ENCODE data around the gene NFIB. TPM values are rescaled to one million over a fixed set of nuclear protein-coding genes. Genes with fewer than 3 reads are reported as not detected.
A peak's percentile ranks its signal among the peaks of the same experiment; 100 is the strongest.

Gene NFIB
- total RNA-seq, 1 donor from 2014 or later, result 38.5 TPM

- no peak for DNase-seq (ENCODE audit: low read depth)
Observed at GRCh38 chr9:14214693-14215092, 99.2 kb downstream of the NFIB start.

GRCh38 chr9:14214065-14214684 is 99.8 kb downstream of the NFIB start:
- no peak for DNase-seq (ENCODE audit: low read depth)

GRCh38 chr9:14213504-14213903 is 100.4 kb downstream of the NFIB start:
- DNase-seq (ENCODE audit: low read depth), result peak; percentile 63

DNA sequence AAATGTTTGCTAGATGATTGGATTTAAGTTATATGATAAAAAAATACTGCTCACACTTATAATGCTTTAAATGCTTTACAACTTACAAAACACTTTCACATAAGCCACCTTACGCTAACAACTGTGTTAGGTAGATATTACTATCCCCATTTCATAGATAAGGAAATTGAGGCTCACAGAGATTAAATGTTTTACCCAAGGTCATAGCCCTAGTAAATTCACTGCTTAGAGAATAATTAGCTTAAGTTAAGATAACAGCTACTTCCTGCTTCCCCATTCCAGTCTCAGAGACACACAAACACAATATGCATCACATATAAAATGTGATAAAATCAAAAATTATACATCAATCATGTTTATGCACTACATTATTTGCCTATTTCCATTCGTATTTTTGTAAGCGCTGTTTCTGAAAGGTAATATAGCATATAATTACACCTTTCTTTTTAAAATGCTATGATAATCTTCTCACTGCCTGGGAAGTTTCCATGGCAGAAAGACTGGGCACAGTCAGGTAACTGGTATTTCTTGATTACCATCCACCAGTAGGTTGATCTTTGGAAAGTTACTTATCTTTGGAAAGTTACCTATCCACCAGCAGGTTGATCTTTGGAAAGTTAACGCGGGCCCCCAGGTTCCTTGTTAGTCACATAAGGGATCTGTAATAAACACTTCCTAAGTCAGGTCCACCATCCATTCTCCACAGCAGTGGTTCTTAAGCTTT is 101.1 kb downstream of the NFIB start:
- DNase-seq (ENCODE audit: low read depth), result peak; percentile 72

DNA sequence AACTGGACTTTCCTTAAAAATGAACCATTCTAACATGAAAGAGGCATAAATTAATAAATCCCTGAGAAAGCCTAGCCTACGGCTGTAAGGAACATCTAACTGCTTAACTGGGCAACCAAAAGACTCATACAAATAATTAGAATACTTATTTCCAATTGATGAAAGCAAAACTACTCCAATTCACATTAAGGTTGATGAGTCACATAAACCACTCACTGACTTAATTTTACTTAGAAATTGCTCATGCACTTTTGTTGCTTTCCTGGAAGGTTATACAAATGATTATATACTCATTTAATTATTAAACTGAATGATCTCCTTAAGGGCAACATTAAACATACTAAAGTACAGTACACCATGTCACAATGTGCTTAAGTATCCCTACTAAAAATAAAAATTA is 101.9 kb downstream of the NFIB start:
- DNase-seq (ENCODE audit: low read depth), result peak; percentile 99

DNA sequence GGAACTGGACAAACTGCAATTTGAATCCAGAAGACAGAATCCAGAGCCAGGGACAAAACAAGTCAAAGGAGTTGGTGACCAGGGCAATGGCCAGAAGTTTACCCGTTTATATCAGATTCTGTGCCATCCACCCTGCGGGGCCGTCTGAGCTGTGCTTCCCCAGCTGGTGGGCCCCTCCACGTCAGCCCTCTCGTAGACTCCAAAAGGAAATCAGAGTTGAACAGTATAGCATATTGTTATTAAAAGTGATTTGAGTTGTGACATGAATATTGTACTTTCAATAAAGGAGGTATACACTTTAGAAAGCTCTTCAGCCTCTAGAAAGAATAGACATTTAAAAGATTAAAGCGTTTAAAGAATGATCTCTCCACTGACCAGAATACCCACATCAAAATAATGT is 102.4 kb downstream of the NFIB start:
- DNase-seq (ENCODE audit: low read depth), result no peak

DNA sequence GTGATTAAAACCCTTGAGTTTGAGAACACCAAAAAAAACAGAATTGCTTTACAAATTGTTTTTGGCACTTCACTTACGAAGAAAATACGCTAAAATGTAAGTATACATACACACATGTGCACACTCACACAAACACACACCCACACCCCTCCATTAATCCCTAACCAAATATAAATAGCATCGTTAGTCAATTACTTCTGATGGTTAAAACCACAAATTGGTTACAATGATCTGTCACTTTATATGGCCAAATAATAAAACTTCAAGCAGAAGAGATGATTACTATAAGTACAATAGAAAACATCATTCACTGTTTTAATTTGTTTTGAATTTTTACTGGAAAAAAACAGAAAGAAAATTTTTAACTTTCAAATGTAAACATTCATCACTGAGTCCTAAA is 103.5 kb downstream of the NFIB start:
- DNase-seq (ENCODE audit: low read depth), result no peak

GRCh38 chr9:14209399-14210345 is 104.3 kb downstream of the NFIB start:
- no peak for DNase-seq (ENCODE audit: low read depth)

- DNase-seq (ENCODE audit: low read depth), result no peak
Observed at GRCh38 chr9:14207352-14207995, 106.5 kb downstream of the NFIB start.

GRCh38 chr9:14205463-14205862 is 108.5 kb downstream of the NFIB start:
- peak; percentile 43 for DNase-seq (ENCODE audit: low read depth)

GRCh38 chr9:14203356-14204056 is 110.4 kb downstream of the NFIB start:
- DNase-seq (ENCODE audit: low read depth), result no peak

- DNase-seq (ENCODE audit: low read depth), result no peak
Observed at GRCh38 chr9:14198841-14199455, 115.0 kb downstream of the NFIB start.

GRCh38 chr9:14198047-14198840 is 115.7 kb downstream of the NFIB start:
- no peak for DNase-seq (ENCODE audit: low read depth)

DNA sequence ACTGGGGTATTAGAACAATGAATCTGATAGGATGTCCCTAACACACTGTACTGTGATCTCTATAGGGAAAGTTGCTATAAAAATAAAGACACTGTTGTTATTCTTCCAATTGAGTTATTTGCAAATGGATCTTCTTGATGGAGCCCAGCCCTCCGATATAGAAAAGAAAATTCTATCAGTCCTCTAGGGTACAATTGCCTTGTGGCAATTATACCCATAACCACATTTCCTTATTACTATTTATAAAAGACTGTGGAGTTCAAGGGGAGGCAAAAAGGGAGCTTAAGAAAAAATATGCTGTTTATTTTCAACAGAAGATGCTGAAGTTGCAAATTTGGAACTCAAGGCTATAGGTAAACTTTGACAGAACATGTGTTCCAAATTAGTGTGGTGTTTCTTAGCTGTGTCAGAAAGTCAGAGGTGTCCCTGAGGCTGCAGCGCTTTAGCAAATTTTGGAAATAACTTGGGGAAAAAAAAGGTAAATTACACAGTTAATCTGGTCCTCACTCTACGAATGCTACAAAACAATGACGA is 116.5 kb downstream of the NFIB start:
- no peak for DNase-seq (ENCODE audit: low read depth)

DNA sequence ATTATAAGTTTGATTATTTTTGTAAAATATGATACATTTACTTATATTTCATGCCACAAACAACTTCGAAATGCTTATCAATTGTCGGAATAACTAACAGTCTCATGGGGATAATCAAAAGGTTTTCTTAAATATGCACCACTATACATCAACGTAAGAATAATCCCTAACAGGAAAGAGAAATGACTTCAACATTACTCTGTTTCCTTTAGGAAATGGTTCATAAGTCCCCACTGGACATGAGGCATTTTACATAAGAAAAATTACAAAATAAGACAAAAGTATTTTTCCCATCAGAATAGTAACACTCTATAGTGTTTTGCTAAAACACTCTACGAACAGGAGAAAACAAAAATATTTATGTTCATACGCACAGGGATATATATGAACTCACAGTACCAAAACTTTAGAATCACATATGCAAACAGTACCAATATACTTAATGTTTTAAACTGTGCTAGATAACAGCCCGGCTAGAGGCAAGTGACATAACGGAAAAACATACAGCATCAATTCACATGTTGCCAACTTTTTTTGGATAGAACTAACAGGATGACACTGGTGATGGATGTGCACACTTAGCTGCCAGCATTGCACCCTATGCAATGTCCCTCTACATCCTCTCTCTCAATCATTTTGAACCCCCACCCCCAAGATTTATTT is 120.5 kb downstream of the NFIB start:
- no peak for DNase-seq (ENCODE audit: low read depth)

- no peak for DNase-seq (ENCODE audit: low read depth)
Observed at GRCh38 chr9:14192556-14192955, 121.4 kb downstream of the NFIB start.

- DNase-seq (ENCODE audit: low read depth), result no peak
Observed at GRCh38 chr9:14191512-14191911, 122.4 kb downstream of the NFIB start.

DNA sequence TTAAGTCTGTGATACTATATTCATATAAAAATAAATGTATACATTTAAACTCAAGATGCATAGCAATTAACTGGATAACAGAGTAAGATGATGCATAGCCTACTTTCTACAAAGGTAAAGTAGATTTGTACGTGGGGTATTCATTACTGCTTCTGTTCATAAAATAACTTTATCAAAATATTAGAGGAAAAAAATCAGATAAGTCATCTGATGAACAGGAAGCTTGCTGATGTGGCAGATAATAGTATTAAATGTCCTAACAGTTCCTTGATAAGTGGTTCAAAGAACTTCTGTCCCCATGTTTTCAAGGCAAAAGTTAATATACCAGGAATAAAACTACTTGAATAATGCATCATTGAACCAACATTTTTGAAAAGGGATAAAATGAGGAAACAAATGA is 123.7 kb downstream of the NFIB start:
- no peak for DNase-seq (ENCODE audit: low read depth)

DNA sequence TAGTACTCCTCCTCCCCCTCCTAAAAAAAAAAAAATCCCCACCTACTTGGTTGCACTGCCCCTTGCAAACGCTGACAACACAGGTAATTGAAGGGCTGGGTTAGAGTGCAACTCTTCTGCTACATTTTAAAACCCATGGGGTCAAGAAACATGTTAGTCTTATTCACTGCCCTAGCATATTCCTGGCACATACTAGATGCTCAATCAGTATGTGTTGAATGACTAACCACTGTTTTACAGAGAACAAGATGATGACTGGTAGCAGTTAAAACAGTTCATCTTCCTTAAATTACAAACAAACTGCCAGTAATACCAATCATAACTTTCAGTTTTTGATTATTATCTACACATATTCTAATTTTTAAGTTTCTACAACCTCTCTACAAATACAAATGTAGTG is 124.4 kb downstream of the NFIB start:
- DNase-seq (ENCODE audit: low read depth), result no peak

Measured in renal cortical epithelial cell (primary cell).